ENCODE measurements around the gene SYN1. TPM values are rescaled to one million over a fixed set of nuclear protein-coding genes. Genes with fewer than 3 reads are reported as not detected.

Gene SYN1
- total and polyA plus RNA-seq, 2 experiments from 2014 or later, result 3.6 to 6.7 TPM

DNA sequence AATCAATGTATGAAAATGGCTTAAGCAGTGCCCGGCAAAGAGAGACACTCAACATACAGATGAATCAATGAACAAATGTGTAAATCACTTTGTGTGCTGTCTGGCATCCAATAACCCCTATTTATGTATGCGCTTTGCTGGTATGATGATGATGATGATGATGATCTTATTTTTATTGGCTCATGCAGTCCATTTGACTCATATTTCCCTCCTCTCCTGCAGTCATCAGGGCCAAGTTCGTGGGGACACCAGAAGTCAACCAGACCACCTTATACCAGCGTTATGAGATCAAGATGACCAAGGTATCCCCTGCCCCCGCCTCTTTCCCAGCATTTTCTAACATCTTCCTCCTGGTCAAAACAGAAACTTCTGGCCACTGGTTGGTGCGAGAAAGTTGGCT lies 34.9 kb downstream of the SYN1 start:
- H3K4me1 Mint-ChIP-seq, result peaks cover 23% of the 10 kb centered on the region
- Histone ChIP-seq H4K20me1 (replicated peaks; ENCODE audit: insufficient read depth) (no peaks in the 10 kb centered on the region), H3F3A (replicated peaks; ENCODE audit: low read depth) (no peaks in the 10 kb centered on the region), H3K4me2 (no peak overlapping the region), H2AFZ (no peak overlapping the region), H3K4me1 (ENCODE audit: insufficient read depth) (0 out of 2 replicates have a peak, but pooled peaks cover 4% of the 10 kb centered on the region), H3K27me3 (ENCODE audit: insufficient read depth) (no peaks in the 10 kb centered on the region), H3K36me3 (ENCODE audit: insufficient read depth) (no peaks in the 10 kb centered on the region), H3K9me2 (ENCODE audit: insufficient read depth) (no peaks in the 10 kb centered on the region), H3K79me2 (replicated peaks; ENCODE audit: insufficient read depth) (no peaks in the 10 kb centered on the region), H3K27ac (ENCODE audit: low read depth) (no peak overlapping the region), H3K4me3 (no peak overlapping the region)
- H3K4me3 Mint-ChIP-seq, result no peak overlapping the region
- peaks cover 5% of the 10 kb centered on the region; the same call in 1 of the 3 replicates for H3K36me3 Mint-ChIP-seq (ENCODE audit: low read depth)
- H3K27ac Mint-ChIP-seq, result no peak overlapping the region
- TF ChIP-seq CTCF (conservative IDR thresholded peaks at IDR 0.05; ENCODE audit: low read depth in 2 of 2) (no peak), STAT1 (IDR thresholded peaks at IDR 0.05; ENCODE audit: unreplicated experiment) (no peak), EZH2phosphoT487 (IDR thresholded peaks at IDR 0.05; ENCODE audit: unreplicated experiment) (no peak), NANOG (IDR thresholded peaks at IDR 0.05; ENCODE audit: borderline replicate concordance) (no peak), ETS1 (IDR thresholded peaks at IDR 0.05) (no peak), POLR2AphosphoS5 (IDR thresholded peaks at IDR 0.05; ENCODE audit: low read depth) (no peak), CREB1 (CRISPR knock-in tag; IDR thresholded peaks at IDR 0.05; ENCODE audit: low read depth) (no peak)
- TF ChIP-seq, protein P1, sequence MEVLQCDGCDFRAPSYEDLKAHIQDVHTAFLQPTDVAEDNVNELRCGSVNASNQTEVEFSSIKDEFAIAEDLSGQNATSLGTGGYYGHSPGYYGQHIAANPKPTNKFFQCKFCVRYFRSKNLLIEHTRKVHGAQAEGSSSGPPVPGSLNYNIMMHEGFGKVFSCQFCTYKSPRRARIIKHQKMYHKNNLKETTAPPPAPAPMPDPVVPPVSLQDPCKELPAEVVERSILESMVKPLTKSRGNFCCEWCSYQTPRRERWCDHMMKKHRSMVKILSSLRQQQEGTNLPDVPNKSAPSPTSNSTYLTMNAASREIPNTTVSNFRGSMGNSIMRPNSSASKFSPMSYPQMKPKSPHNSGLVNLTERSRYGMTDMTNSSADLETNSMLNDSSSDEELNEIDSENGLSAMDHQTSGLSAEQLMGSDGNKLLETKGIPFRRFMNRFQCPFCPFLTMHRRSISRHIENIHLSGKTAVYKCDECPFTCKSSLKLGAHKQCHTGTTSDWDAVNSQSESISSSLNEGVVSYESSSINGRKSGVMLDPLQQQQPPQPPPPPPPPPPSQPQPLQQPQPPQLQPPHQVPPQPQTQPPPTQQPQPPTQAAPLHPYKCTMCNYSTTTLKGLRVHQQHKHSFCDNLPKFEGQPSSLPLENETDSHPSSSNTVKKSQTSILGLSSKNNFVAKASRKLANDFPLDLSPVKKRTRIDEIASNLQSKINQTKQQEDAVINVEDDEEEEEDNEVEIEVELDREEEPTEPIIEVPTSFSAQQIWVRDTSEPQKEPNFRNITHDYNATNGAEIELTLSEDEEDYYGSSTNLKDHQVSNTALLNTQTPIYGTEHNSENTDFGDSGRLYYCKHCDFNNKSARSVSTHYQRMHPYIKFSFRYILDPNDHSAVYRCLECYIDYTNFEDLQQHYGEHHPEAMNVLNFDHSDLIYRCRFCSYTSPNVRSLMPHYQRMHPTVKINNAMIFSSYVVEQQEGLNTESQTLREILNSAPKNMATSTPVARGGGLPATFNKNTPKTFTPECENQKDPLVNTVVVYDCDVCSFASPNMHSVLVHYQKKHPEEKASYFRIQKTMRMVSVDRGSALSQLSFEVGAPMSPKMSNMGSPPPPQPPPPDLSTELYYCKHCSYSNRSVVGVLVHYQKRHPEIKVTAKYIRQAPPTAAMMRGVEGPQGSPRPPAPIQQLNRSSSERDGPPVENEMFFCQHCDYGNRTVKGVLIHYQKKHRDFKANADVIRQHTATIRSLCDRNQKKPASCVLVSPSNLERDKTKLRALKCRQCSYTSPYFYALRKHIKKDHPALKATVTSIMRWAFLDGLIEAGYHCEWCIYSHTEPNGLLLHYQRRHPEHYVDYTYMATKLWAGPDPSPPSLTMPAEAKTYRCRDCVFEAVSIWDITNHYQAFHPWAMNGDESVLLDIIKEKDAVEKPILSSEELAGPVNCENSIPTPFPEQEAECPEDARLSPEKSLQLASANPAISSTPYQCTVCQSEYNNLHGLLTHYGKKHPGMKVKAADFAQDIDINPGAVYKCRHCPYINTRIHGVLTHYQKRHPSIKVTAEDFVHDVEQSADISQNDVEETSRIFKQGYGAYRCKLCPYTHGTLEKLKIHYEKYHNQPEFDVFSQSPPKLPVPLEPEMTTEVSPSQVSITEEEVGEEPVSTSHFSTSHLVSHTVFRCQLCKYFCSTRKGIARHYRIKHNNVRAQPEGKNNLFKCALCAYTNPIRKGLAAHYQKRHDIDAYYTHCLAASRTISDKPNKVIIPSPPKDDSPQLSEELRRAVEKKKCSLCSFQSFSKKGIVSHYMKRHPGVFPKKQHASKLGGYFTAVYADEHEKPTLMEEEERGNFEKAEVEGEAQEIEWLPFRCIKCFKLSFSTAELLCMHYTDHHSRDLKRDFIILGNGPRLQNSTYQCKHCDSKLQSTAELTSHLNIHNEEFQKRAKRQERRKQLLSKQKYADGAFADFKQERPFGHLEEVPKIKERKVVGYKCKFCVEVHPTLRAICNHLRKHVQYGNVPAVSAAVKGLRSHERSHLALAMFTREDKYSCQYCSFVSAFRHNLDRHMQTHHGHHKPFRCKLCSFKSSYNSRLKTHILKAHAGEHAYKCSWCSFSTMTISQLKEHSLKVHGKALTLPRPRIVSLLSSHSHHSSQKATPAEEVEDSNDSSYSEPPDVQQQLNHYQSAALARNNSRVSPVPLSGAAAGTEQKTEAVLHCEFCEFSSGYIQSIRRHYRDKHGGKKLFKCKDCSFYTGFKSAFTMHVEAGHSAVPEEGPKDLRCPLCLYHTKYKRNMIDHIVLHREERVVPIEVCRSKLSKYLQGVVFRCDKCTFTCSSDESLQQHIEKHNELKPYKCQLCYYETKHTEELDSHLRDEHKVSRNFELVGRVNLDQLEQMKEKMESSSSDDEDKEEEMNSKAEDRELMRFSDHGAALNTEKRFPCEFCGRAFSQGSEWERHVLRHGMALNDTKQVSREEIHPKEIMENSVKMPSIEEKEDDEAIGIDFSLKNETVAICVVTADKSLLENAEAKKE (CRISPR knock-in tag; IDR thresholded peaks at IDR 0.05), result no peak
- no peak for DNase-seq (ENCODE audit: low spot score)
- no peak for ATAC-seq
- no peaks in the 10 kb centered on the region for H3K9me3 Mint-ChIP-seq
- peaks cover 16% of the 10 kb centered on the region for H3K27me3 Mint-ChIP-seq (ENCODE audit: insufficient read depth, low read depth, poor library complexity)

Data from GM23338 (cell line).